OCI-LY7 (cell line): ENCODE data around the gene RAD51B.

Experiments
- EZH2phosphoT487 ChIP-seq: fragments of 200-600 bp; sonication (generic); IDR thresholded peaks from 2 replicates; pipeline ENCODE4 v1.6.1; 2018; ENCODE audit warnings: low read depth, borderline replicate concordance, mild to moderate bottlenecking, mixed run types, antibody characterized with exemption, low read length, moderate library complexity, mixed read lengths
- TF ChIP-seq, protein P1 (sequence below): fragments of 200-600 bp; sonication (generic); conservative IDR thresholded peaks from 2 replicates; pipeline ENCODE4 v1.5.1; 2014; ENCODE audit warnings: mild to moderate bottlenecking, antibody characterized with exemption, low read length, moderate library complexity, mixed read lengths

DNA sequence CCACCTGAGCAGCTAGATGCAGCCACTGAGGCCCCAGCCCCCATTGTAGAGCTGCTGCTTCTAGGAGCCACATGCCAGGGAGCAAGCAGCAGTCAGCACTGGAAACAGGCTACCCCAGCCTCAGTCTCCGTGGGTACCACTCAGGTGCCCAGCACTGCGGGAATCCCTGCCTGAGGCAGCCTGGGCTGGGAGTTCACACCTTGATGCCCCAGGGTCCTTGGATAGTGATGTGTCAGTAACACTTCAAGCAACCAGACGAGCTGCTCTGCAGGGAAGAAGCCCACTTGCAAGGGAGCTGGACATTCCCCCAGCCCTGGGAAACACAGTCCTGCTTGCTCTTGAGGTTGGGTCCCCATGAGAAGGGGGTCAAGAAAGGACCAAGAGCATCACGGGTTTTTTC lies 882.6 kb downstream of the RAD51B start:
- TF ChIP-seq, protein P1, sequence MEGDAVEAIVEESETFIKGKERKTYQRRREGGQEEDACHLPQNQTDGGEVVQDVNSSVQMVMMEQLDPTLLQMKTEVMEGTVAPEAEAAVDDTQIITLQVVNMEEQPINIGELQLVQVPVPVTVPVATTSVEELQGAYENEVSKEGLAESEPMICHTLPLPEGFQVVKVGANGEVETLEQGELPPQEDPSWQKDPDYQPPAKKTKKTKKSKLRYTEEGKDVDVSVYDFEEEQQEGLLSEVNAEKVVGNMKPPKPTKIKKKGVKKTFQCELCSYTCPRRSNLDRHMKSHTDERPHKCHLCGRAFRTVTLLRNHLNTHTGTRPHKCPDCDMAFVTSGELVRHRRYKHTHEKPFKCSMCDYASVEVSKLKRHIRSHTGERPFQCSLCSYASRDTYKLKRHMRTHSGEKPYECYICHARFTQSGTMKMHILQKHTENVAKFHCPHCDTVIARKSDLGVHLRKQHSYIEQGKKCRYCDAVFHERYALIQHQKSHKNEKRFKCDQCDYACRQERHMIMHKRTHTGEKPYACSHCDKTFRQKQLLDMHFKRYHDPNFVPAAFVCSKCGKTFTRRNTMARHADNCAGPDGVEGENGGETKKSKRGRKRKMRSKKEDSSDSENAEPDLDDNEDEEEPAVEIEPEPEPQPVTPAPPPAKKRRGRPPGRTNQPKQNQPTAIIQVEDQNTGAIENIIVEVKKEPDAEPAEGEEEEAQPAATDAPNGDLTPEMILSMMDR: no peak
- TF ChIP-seq EZH2phosphoT487: no peak
